Endometrial microvascular endothelial cells (primary cell): ENCODE results near the gene FOXM1. TPM values are rescaled to one million over a fixed set of nuclear protein-coding genes. Genes with fewer than 3 reads are reported as not detected.

Experiments
- in situ Hi-C: cut with HindIII; loops from 2 replicates; pipeline ENCODE4 v1.10.0; 2017; ENCODE audit warnings: low sequenced_read_pairs, low pct_unique_long_range_greater_than_20kb; ENCODE audit errors: inconsistent ontology term
- total RNA-seq: library from RNA; depleted of rRNA; stranded (reverse); fragments of >200 nt; gene quantifications from one replicate; pipeline ENCODE4 v1.2.3, GENCODE V29; 2015; ENCODE audit errors: inconsistent ontology term

The FOXM1 gene
- total RNA-seq, 1 donor from 2014 or later: 57.3 TPM

GRCh38 chr12:2845280-2845679, 31.7 kb downstream of the FOXM1 start:
- in situ Hi-C loops: no loop called here

DNA sequence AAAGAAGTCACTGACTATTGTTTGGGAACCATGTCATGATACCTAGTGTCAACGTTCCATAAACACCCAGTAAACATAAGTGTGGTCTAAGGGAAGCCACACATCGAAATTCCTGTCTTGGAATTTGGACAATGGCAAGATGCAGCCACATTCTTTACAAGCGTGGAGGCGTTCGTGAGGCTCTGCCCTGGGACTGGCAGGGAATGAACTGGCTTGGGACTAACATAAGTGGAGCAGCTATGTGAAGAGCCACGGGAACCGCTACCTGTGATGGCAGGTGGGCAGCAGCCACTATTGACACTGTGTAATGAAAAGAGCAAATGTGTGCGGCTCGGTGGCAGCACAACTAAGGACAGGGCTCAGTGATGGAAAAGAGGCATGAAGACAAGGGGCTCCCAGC, 32.2 kb downstream of the FOXM1 start:
- in situ Hi-C loops: no loop called here

- in situ Hi-C loops: no loop called here
Measured at GRCh38 chr12:2842948-2843347, 34.0 kb downstream of the FOXM1 start.

GRCh38 chr12:2841056-2841650, 35.8 kb downstream of the FOXM1 start:
- in situ Hi-C loops: no loop called here

GRCh38 chr12:2836574-2836973, 40.4 kb downstream of the FOXM1 start:
- in situ Hi-C loops: no loop called here

GRCh38 chr12:2835691-2836403, 41.1 kb downstream of the FOXM1 start:
- in situ Hi-C loops: no loop called here

GRCh38 chr12:2834581-2835491, 42.1 kb downstream of the FOXM1 start, which contains the start of gene NRIP2:
Gene NRIP2 (minus strand): TSS chr12:2835035. CDS start chr12:2834983, 52 bp downstream.
- in situ Hi-C loops: no loop called here

DNA sequence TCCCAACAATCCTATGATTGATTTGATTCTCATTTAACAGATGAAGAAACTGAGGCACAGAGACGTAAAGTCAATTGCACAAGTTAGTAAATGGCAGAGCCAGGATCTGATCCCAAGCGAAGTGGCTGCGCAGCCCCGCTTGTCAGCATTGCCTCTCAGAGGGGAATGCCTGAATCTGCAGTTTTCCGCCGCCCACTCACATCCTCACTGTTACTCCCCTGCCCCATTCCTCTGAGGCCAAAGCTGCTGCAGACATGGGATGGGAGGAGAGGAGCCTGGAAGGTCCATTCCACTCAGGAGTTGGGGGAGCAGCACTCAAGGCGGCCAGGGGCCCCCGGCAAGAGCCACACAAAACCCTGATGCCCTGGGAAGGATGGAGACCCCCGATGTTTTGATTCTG, 43.2 kb downstream of the FOXM1 start:
- in situ Hi-C loops: no loop called here

DNA sequence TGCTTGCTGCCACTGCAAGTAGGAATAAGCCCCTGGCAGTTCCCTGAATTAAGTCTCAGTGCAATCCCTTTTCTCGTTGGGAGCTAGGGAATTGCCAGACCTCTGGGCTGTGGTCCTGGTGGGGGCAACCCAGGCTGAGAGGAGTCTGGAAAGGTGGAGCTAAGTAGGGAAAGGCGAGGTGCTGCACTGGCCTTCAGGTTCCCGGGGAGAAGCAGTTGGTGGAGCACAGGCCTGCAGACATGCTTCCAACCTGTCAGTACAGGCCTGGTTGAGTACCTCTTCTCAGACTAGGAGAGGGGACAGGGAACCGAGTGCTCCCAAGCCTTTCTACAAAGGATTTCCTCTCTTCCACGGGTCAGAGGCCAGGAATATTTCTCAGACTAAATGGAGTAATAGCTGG, 43.6 kb downstream of the FOXM1 start:
- in situ Hi-C loops: no loop called here

DNA sequence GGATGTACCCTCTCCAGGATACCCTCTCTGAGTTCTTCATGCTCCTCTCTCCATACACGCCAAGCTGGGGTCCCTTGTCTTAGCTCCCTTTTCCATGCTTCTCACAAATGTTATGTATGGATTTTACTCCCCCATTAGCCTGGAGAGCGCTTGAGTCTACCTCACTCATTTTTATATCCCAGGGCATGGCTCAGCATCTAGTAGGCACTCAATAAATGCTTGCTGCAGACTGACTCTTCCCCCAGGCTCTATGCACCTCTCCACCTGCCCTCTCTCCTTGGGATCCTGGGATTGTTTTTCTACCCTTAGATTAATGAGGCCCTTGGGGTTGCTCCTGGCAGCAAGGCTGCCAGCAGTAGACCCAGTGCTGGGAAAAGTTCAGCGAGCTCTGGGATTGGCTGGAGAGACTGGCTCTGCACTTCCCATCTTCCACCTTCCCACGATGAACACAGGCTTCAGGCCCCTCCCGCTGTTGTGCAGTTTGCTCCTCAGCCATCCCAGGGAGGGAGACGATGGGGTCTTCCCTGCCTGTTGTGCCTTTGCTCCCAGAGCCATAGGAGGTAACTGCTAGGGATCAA, 44.3 kb downstream of the FOXM1 start:
- in situ Hi-C loops: no loop called here

DNA sequence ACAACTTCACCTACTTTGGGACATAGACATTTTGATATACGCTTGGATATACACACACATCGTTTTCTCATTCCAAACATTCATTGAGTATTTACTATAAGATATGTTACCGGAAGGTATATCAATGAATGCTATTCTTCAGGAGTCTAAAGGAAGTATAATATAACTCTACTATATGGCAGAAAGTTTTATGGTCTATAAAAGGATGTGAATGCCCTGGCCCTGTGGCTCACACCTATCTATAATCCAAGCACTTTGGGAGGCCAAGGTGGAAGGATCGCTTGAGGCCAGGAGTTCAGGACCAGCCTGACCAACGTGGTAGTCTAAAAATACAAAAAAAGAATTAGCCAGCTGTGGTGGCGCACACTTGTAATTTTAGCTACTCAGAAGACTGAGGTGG, 47.7 kb downstream of the FOXM1 start:
- in situ Hi-C loops: no loop called here

DNA sequence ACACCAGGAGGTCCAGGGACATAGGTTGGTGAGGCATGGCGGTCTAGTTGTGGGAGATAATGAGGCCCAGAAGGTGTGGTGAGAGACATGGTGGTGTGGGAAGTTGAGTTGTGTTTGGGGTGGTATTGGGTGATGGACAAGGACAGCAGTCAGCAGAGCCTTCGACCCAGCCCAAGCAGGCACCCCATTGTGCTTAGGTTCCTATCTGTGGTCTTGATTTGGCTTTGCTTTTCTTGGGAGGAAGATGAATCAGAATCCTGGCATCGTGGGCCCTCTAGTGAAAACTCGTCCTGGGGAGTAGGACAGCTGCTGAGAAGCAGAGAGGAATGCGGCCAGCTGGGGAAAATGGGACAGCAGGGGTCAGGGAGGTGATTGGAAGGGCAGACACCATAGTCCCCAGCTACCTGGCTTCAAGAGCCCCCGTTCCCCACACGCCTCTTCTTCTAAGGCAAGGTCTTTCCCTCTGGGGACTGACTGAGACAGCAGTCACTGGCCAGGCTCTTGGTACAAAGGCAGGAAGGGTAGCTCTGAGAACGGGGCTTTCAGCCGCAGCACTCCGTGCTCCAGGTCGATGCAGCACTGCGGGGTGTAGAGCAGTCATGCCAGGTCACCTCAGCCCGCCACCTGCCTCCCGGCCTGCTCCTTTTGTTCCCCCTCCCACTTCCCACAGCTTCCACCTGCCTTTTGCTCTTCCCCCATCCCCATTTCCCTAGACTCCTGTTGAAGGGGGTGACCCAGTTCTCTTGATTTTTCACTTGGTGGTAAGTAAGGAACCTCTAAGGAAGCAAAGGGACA, 50.1 kb downstream of the FOXM1 start:
- in situ Hi-C loops: no loop called here

DNA sequence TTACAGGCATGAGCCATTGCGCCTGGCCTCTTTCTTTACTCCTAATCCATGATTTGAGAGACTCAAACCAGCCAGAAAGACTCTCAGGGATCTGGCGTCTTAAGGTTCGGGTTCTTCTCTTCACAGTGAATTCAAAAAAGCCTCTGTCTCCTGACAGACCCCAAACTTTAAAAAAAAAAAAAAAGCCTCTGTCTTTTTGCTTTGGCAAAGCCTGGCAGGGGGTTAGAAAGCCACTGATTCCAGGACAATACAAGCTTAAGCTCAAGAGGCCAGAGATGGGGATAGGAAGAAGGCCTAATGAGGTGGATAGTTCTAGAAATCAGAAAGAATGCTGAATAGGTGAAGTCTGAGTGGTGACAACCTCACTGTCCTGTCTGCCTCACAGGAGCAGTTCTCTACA, 50.9 kb downstream of the FOXM1 start:
- in situ Hi-C loops: no loop called here

DNA sequence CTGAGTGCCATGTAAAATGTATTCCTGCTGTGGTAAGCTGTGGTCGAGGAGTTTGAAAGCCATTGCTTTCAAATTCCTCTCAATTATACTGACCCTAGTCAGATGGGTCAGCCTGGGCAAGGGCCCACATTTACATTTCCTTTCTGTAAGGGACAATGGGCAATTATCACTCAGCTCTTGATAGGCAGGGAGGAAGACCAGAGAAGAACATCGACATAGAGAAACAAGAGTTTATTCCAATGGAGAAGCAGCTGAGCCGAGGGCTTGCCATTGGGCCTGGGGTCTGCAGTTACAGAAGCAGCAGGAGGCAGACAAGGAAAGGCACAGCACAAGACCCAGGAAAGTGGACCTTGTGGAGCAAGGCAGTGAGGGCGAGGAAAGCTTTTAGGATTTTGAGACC, 51.8 kb downstream of the FOXM1 start:
- in situ Hi-C loops: no loop called here

DNA sequence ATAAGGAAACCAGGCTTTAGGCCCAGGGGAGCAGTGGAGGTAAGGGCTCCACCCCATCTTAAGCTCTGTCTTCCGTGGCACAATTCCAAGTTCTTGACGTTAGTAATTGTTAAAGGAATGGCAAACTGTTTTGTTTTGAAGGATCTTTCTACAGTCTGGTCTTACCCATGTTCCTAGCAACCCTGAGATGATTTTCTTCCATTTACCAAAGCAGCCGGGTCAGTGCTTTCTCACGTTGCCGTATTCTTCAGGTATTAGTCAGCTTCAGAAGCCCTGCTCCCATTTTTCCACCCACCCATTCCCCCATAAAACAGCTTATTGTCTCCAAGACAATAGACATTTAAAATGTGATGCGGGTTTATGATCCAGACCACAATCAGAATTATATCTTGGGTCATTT, 52.4 kb downstream of the FOXM1 start:
- in situ Hi-C loops: no loop called here

GRCh38 chr12:2823483-2823882, 53.5 kb downstream of the FOXM1 start:
- in situ Hi-C loops: no loop called here

GRCh38 chr12:2820432-2820831, 56.5 kb downstream of the FOXM1 start:
- in situ Hi-C loops: no loop called here

DNA sequence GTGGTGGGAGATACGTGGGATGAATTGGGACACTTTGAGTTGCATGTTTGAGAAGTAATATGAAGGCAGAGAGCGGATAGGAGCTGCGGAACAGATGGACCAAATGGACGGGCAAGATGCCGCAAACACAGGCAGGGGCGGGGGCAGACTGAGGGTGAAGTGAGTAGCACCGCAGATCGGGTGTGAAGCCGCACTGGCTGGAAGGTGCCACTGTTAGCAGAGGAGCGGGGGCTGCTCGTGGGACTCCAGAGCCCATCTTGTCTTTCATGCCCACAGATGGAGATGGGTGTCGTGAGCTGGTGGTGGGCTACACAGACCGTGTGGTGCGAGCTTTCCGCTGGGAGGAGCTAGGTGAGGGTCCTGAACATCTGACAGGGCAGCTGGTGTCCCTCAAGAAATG, 57.2 kb downstream of the FOXM1 start:
- in situ Hi-C loops: no loop called here
